HFFc6 (cell line): ENCODE measurements around the gene ASB16. TPM values are rescaled to one million over a fixed set of nuclear protein-coding genes. Genes with fewer than 3 reads are reported as not detected.
"Not testable (repeated sequence)": the region's sequence is repeated elsewhere in the genome, so short reads cannot be mapped to it uniquely, and the experiment has no call there.

Experiments
- DNase-seq: peaks from one replicate; pipeline ENCODE4 v3.0.0-alpha.2; 2018
- H3K27ac Mint-ChIP-seq: 2 replicates; pipeline ENCODE4 v1.8.0; 2020; ENCODE audit warnings: mild to moderate bottlenecking, mixed read lengths
- H3K27me3 Mint-ChIP-seq: 2 replicates; pipeline ENCODE4 v1.8.0; 2021; ENCODE audit warnings: mild to moderate bottlenecking, moderate library complexity, mixed read lengths; ENCODE audit not compliant: insufficient read depth
- H3K36me3 Mint-ChIP-seq: 2 replicates; pipeline ENCODE4 v1.8.0; 2021; ENCODE audit warnings: low read depth, mixed read lengths
- H3K4me1 Mint-ChIP-seq: 2 replicates; pipeline ENCODE4 v1.8.0; 2020; ENCODE audit warnings: low read depth, mixed read lengths
- H3K4me3 Mint-ChIP-seq: 2 replicates; pipeline ENCODE4 v1.8.0; 2020; ENCODE audit warnings: mild to moderate bottlenecking, moderate library complexity, mixed read lengths
- H3K9me3 Mint-ChIP-seq: 2 replicates; pipeline ENCODE4 v1.8.0; 2020; ENCODE audit warnings: mild to moderate bottlenecking, mixed read lengths
- CTCF ChIP-seq: fragments of 200-600 bp; sonication (generic); IDR thresholded peaks from 2 replicates; pipeline ENCODE4 v1.5.0; 2021; ENCODE audit warnings: antibody characterized with exemption, mild to moderate bottlenecking
- total RNA-seq, 6 experiments: library from RNA; stranded (reverse); fragmentation: NEBNext Ultra II Directional; extraction: Animal tissue kit (Norgen Biotek cat#: 25700); gene quantifications; 2 replicates in 1 of 6; 3 replicates in 5 of 6; pipeline ENCODE4 v1.2.3, GENCODE V29; 2021

The ASB16 gene
- total RNA-seq, 6 experiments from 2014 or later: 0.18 to 0.48 (median 0.29) TPM; not detected in 3

GRCh38 chr17:44146375-44147346 lies 23.8 kb upstream of the ASB16 start:
- peaks cover 18% of the 10 kb centered on the region for H3K4me1 Mint-ChIP-seq
- H3K9me3 Mint-ChIP-seq: no peaks in the 10 kb centered on the region
- no peak for TF ChIP-seq CTCF
- no peak overlapping the region for H3K4me3 Mint-ChIP-seq
- H3K27ac Mint-ChIP-seq: no peak overlapping the region
- H3K36me3 Mint-ChIP-seq: peaks cover 6% of the 10 kb centered on the region; the same call in 1 of the 2 replicates
- no peaks in the 10 kb centered on the region; the same call in 1 of the 2 replicates for H3K27me3 Mint-ChIP-seq
- DNase-seq: no peak

- Mint-ChIP-seq H3K4me3 (no peak overlapping the region), H3K4me1 (peaks cover 13% of the 10 kb centered on the region), H3K27ac (no peak overlapping the region), H3K9me3 (no peaks in the 10 kb centered on the region), H3K27me3 (peaks cover 1% of the 10 kb centered on the region), H3K36me3 (peaks cover 7% of the 10 kb centered on the region; the same call in 1 of the 2 replicates)
- no peak for TF ChIP-seq CTCF
- DNase-seq: no peak
Observed at GRCh38 chr17:44147812-44148211, 22.7 kb upstream of the ASB16 start.

- not testable (repeated sequence) for H3K27ac Mint-ChIP-seq, DNase-seq, H3K9me3 Mint-ChIP-seq, H3K4me3 Mint-ChIP-seq, H3K27me3 Mint-ChIP-seq
- Mint-ChIP-seq H3K4me1 (peaks cover 13% of the 10 kb centered on the region), H3K36me3 (peaks cover 12% of the 10 kb centered on the region; the same call in 1 of the 2 replicates)
Observed at GRCh38 chr17:44149066-44149465, 21.4 kb upstream of the ASB16 start.

- Mint-ChIP-seq H3K27me3 (peaks cover 1% of the 10 kb centered on the region), H3K4me1 (peaks cover 12% of the 10 kb centered on the region), H3K36me3 (peaks cover 12% of the 10 kb centered on the region; the same call in 1 of the 2 replicates), H3K27ac (no peak overlapping the region), H3K4me3 (no peak overlapping the region), H3K9me3 (no peaks in the 10 kb centered on the region)
- no peak for DNase-seq
- TF ChIP-seq CTCF: no peak
Observed at GRCh38 chr17:44149750-44150329, 20.7 kb upstream of the ASB16 start.

- Mint-ChIP-seq H3K27ac (peak overlapping the region; percentile 49; the same call in 1 of the 2 replicates), H3K27me3 (peaks cover 1% of the 10 kb centered on the region), H3K4me3 (no peak overlapping the region), H3K4me1 (no peaks in the 10 kb centered on the region), H3K36me3 (peaks cover 11% of the 10 kb centered on the region), H3K9me3 (no peaks in the 10 kb centered on the region)
- DNase-seq: no peak
- no peak for TF ChIP-seq CTCF
Observed at GRCh38 chr17:44152875-44153274, 17.6 kb upstream of the ASB16 start.

GRCh38 chr17:44155488-44155887 lies 15.0 kb upstream of the ASB16 start:
- H3K27ac Mint-ChIP-seq: no peak overlapping the region

More at GRCh38 chr17:44155488-44155887, 15.0 kb upstream of the ASB16 start:
- Mint-ChIP-seq H3K36me3 (peaks cover 20% of the 10 kb centered on the region), H3K4me1 (peaks cover 8% of the 10 kb centered on the region), H3K9me3 (no peaks in the 10 kb centered on the region), H3K27me3 (peaks cover 1% of the 10 kb centered on the region), H3K4me3 (no peak overlapping the region)
- TF ChIP-seq CTCF: no peak
- no peak for DNase-seq
